Measurements from ENCODE around the gene ZNF90. TPM values are rescaled to one million over a fixed set of nuclear protein-coding genes. Genes with fewer than 3 reads are reported as not detected.
A peak's percentile ranks its signal among the peaks of the same experiment; 100 is the strongest.
"Not testable (repeated sequence)": the region's sequence is repeated elsewhere in the genome, so short reads cannot be mapped to it uniquely, and the experiment has no call there.

The ZNF90 gene
- total RNA-seq, 2 experiments from 2014 or later: 21.6 to 22.9 TPM

DNA sequence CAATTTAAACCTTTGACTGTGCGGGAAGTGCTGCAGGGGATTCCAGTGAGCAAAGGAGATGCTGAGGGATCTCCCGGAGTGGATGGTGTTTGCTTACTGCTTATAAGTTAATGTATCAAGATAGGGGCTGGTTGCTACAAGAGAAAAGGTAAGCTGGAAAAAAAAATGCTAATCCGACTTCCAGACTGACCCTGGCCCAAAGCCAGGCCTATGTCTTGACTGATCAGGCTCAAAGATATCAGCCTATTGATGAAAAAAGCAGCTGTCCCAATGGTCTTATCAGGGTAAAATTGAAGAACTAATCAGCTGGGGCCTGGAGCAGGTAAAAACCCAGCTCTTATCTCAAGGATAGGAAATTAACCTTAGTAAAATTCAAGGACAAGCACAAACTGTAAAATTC lies 10.9 kb upstream of the ZNF90 start:
- ATAC-seq: no peak
- intact Hi-C loops (cut with DNase I, micrococcal nuclease): no loop called here
- ChIA-PET CTCF (no interaction called here), POLR2A (no interaction called here)
- Mint-ChIP-seq H3K4me1 (no peaks in the 10 kb centered on the region), H3K27ac (no peak overlapping the region), H3K27me3 (peaks cover 20% of the 10 kb centered on the region), H3K9me3 (ENCODE audit: low read depth) (peaks cover 6% of the 10 kb centered on the region), H3K36me3 (ENCODE audit: low read depth) (peaks cover 2% of the 10 kb centered on the region), H3K4me3 (no peak overlapping the region)
- no peak for DNase-seq

DNA sequence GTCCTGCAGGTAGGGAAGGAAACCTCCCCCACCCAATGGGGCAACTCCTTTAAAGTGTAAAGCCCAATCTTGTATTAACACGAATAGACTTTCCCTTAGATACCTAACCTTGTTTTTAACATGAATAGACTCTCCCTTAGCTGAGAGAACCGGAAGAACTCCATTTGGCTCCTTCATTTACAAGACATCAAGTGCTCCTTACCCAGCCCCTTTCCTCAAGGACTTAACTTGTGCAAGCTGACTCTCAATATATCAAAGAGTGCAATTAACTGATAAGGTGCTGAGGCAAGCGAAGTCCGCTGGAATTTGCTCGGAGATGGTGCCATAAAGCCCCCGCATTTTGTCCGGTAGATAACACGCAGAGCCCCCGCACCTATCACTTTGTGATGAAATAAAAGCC lies 9.9 kb upstream of the ZNF90 start:
- H3K4me3 Mint-ChIP-seq: no peak overlapping the region
- no peak overlapping the region for H3K27ac Mint-ChIP-seq
- H3K4me1 Mint-ChIP-seq: no peaks in the 10 kb centered on the region
- peaks cover 20% of the 10 kb centered on the region for H3K27me3 Mint-ChIP-seq
- DNase-seq (no peak), ATAC-seq (no peak)
- peaks cover 2% of the 10 kb centered on the region for H3K36me3 Mint-ChIP-seq (ENCODE audit: low read depth)
- ChIA-PET CTCF (no interaction called here), POLR2A (interaction anchor here (0.6 kb wide), 1 partner anchor 794 kb away, joined by 3 read pairs; no protein-coding TSS in a partner anchor)
- peaks cover 6% of the 10 kb centered on the region for H3K9me3 Mint-ChIP-seq (ENCODE audit: low read depth)
- intact Hi-C loops (cut with DNase I, micrococcal nuclease): no loop called here

DNA sequence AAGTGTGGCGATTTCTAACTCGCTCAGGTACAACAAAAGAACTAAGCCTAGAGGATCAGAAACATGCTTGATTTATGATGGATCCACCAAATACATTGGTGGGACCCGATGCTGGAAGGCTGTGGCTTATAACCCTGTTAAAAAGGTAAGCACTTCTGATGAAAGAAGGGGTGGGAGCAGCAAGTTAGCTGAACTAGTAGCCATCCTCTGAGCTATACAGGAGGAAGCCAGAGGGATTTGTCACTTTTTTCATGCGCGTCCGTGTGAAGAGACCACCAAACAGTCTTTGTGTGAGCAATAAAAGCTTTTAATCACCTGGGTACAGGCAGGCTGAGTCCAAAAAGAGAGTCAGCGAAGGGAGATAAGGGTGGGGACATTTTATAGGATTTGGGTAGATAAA lies 9.2 kb upstream of the ZNF90 start:
- CTCF ChIA-PET; H3K4me1 Mint-ChIP-seq; H3K9me3 Mint-ChIP-seq (ENCODE audit: low read depth); H3K27ac Mint-ChIP-seq; H3K36me3 Mint-ChIP-seq (ENCODE audit: low read depth); ATAC-seq; H3K4me3 Mint-ChIP-seq; DNase-seq; intact Hi-C loops (cut with DNase I, micrococcal nuclease): not testable (repeated sequence)
- peaks cover 20% of the 10 kb centered on the region for H3K27me3 Mint-ChIP-seq
- POLR2A ChIA-PET: interaction anchor here (0.6 kb wide), 1 partner anchor 795 kb away, joined by 3 read pairs; no protein-coding TSS in a partner anchor

DNA sequence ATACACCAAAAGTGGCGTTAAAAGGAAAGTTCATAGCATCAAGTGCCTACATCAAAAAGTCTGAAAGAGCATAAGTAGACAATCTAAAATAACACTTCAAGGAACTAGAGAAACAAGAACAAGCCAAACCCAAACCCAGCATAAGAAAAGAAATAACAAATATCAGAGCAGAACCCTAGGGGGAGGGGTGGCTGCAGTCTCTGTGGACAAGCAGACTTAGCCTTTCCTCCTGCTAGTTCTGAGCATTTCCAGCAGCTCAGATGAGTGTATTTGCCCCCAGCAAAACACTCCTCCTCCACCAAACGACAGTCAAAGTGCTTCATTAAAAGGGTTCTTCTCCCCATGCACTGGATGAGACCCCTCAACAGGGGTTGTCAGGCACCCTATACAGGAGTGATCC lies 7.1 kb upstream of the ZNF90 start:
- H3K36me3 Mint-ChIP-seq (ENCODE audit: low read depth): peaks cover 2% of the 10 kb centered on the region
- no peak overlapping the region for H3K4me3 Mint-ChIP-seq
- no peak overlapping the region for H3K27ac Mint-ChIP-seq
- no peak for ATAC-seq
- ChIA-PET POLR2A (interaction anchor here (0.6 kb wide), 1 partner anchor 354 kb away, joined by 3 read pairs; no protein-coding TSS in a partner anchor), CTCF (no interaction called here)
- peaks cover 6% of the 10 kb centered on the region for H3K9me3 Mint-ChIP-seq (ENCODE audit: low read depth)
- peaks cover 20% of the 10 kb centered on the region for H3K27me3 Mint-ChIP-seq
- no peaks in the 10 kb centered on the region for H3K4me1 Mint-ChIP-seq
- no peak for DNase-seq
- intact Hi-C loops (cut with DNase I, micrococcal nuclease): no loop called here

DNA sequence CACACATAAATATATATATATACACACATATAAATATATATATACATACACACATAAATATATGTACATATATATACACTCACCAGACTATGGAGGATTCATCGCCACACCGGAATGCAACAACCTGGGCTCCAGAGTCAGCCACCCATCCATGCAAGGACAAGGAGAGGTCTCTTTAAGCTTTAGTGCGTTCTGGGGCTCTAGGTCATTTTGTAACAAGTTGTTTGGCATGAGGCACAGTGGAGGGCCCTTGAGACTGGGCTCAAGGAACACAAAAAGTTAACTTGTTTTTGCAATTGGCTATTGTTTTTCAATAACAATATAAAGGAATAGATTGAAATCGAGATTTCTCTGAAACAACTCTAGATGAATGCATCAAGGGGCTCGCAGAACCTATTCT lies 4.9 kb upstream of the ZNF90 start:
- CTCF ChIA-PET: no interaction called here

DNA sequence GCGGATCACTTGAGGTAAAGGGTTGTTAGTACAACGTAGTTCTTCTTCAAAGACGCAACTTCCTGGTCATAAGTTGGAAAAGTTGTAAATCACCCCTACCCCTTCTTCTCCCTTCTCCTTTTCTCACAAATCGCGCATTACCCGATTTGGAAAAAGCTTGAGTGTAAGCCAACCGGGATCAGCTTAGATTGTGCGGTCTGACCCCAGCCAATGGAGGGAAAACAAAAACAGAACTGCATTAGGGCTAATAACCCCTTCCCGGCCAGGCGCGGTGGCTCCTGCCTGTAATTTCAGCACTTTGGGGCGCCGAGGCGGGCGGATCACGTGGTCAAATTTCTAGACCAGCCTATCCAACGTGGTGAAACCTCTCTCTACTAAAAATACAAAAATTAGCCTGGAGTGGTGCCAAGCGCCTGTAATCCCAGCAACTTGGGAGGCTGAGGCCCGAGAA lies 806 bp downstream of the ZNF90 start:
- POLR2A ChIA-PET: interaction anchor here (1.4 kb wide), 2 partner anchors 27 to 40 kb away, joined by 4 to 11 read pairs; partner anchors contain the start of gene ZNF682
- H3K27me3 Mint-ChIP-seq: no peaks in the 10 kb centered on the region
- H3K27ac Mint-ChIP-seq: peak overlapping the region; percentile 73
- intact Hi-C loops (cut with DNase I, micrococcal nuclease): loop anchor here (2.0 to 5.0 kb wide), 3 partner anchors 41 to 1759 kb away; partner anchors contain the start of genes ZNF43 (in 1 of the 2), ZNF486 (in 1 of the 2) and ZNF682 (in 1 of the 2)
- peaks cover 39% of the 10 kb centered on the region for H3K36me3 Mint-ChIP-seq (ENCODE audit: low read depth)
- H3K4me3 Mint-ChIP-seq: peak overlapping the region; percentile 97
- ATAC-seq: no peak
- peak; percentile 65 for DNase-seq
- H3K9me3 Mint-ChIP-seq (ENCODE audit: low read depth): no peaks in the 10 kb centered on the region
- CTCF ChIA-PET: interaction anchor here (1.0 to 1.8 kb wide), 3 partner anchors 8 to 80 kb away, joined by 4 to 9 read pairs (median 6); no protein-coding TSS in a partner anchor
- H3K4me1 Mint-ChIP-seq: peaks cover 11% of the 10 kb centered on the region

More for the DNA sequence above, 4.9 kb upstream of the ZNF90 start:
- DNase-seq (no peak), ATAC-seq (no peak)
- H3K36me3 Mint-ChIP-seq (ENCODE audit: low read depth): peaks cover 2% of the 10 kb centered on the region
- POLR2A ChIA-PET: no interaction called here
- peaks cover 3% of the 10 kb centered on the region for H3K9me3 Mint-ChIP-seq (ENCODE audit: low read depth)
- peaks cover 11% of the 10 kb centered on the region for H3K27me3 Mint-ChIP-seq
- no peak overlapping the region for H3K27ac Mint-ChIP-seq
- intact Hi-C loops (cut with DNase I, micrococcal nuclease): no loop called here
- H3K4me3 Mint-ChIP-seq: no peak overlapping the region
- H3K4me1 Mint-ChIP-seq: peaks cover 2% of the 10 kb centered on the region

DNA sequence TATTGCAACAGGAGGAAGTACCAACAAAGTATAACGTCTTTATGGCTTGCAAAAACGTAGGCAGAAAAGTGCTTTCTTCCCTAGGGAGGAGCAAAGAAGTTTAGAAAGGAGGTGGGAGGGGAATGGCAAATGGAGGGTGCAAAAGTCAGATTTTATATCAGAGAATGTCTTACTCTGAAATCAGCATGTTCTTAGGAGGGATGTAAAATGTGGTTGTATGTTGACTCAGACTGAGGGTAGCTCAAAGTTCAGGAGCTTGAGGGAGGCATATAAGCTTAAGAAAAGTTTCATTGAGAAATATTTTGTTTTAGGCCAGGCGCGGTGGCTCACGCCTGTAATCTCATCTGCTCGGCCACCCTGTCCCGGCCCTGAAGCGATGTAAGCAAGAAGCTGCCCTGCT lies 1.7 kb downstream of the ZNF90 start:
- DNase-seq (no peak), ATAC-seq (no peak)
- Mint-ChIP-seq H3K36me3 (ENCODE audit: low read depth) (peaks cover 42% of the 10 kb centered on the region), H3K9me3 (ENCODE audit: low read depth) (no peaks in the 10 kb centered on the region), H3K4me3 (peak overlapping the region; percentile 54), H3K27ac (peak overlapping the region; percentile 9), H3K27me3 (no peaks in the 10 kb centered on the region), H3K4me1 (peaks cover 11% of the 10 kb centered on the region)
- POLR2A ChIA-PET: interaction anchor here (0.6 to 0.8 kb wide), 2 partner anchors 87 to 227 kb away, joined by 3 to 4 read pairs; partner anchors contain the start of gene ZNF486
- CTCF ChIA-PET: interaction anchor here (0.5 kb wide), 1 partner anchor 584 kb away, joined by 4 read pairs; no protein-coding TSS in a partner anchor
- intact Hi-C loops (cut with DNase I, micrococcal nuclease): loop anchor here (2.0 to 5.0 kb wide), 3 partner anchors 42 to 1758 kb away; partner anchors contain the start of genes ZNF43 (in 1 of the 2), ZNF486 (in 1 of the 2) and ZNF682 (in 1 of the 2)

DNA sequence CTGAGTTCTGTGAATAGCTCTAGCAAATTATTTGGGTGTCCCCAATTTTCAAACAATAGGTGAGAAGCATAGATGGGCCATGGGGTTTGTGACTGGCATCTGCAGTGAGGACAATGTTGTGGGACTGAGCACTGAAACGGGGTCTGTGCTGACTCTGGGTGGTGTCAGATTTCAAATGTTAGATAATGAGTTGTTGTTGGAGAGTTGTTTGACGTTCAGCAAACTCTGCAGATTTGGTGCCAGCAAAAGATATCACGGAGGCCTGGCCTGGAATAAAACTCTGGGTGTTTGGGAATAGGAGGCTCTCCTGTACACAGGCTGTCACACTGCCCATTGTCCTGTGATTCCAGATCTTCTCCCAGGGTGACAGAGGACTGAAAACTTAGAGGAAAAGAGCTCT lies 2.9 kb downstream of the ZNF90 start:
- ATAC-seq: no peak
- ChIA-PET CTCF (no interaction called here), POLR2A (no interaction called here)
- Mint-ChIP-seq H3K4me3 (no peak overlapping the region), H3K27me3 (no peaks in the 10 kb centered on the region), H3K4me1 (peaks cover 11% of the 10 kb centered on the region), H3K27ac (no peak overlapping the region), H3K36me3 (ENCODE audit: low read depth) (peaks cover 42% of the 10 kb centered on the region), H3K9me3 (ENCODE audit: low read depth) (no peaks in the 10 kb centered on the region)
- intact Hi-C loops (cut with DNase I, micrococcal nuclease): no loop called here
- no peak for DNase-seq

DNA sequence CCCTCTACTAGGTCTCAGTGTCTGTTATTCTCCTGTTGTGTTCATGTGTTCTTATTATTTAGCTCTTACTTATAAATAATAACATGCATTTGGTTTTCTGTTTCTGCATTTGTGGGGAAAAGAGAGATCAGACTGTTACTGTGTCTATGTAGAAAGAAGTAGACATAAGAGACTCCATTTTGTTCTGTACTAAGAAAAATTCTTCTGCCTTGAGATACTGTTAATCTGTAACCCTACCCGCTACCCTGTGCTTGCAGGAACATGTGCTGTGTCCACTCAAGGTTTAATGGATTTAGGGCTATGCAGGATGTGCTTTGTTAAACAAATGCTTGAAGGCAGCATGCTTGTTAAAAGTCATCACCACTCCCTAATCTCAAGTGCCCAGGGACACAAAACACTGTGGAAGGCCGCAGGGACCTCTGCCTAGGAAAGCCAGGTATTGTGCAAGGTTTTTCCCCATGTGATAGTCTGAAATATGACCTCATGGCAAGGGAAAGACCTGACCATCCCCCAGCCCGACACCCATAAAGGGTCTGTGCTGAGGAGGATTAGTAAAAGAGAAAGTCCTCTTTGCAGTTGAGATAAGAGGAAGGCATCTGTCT lies 4.5 kb downstream of the ZNF90 start:
- ATAC-seq; POLR2A ChIA-PET; H3K9me3 Mint-ChIP-seq (ENCODE audit: low read depth); H3K4me3 Mint-ChIP-seq; H3K27ac Mint-ChIP-seq; CTCF ChIA-PET; H3K27me3 Mint-ChIP-seq; DNase-seq; intact Hi-C loops (cut with DNase I, micrococcal nuclease): not testable (repeated sequence)
- H3K4me1 Mint-ChIP-seq: peaks cover 11% of the 10 kb centered on the region
- H3K36me3 Mint-ChIP-seq (ENCODE audit: low read depth): peaks cover 49% of the 10 kb centered on the region

DNA sequence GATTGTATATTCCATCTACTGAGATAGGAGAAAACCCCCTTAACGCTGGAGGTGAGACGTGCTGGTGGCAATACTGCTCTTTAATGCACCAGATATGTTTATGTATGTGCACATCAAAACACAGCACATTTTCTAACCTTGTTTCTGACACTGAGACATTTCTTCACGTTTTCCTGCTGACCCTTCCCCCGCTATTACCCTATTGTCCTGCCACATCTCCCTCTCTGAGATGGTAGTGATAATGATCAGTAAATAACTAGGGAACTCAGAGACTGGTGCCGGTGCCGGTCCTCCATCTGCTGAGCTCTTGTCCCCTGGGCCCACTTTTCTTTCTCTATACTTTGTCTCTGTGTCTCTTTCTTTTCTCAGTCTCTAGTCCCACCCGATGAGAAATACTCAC lies 5.1 kb downstream of the ZNF90 start:
- DNase-seq; H3K9me3 Mint-ChIP-seq (ENCODE audit: low read depth); H3K27ac Mint-ChIP-seq; H3K4me1 Mint-ChIP-seq; H3K4me3 Mint-ChIP-seq; ATAC-seq; POLR2A ChIA-PET; H3K27me3 Mint-ChIP-seq; intact Hi-C loops (cut with DNase I, micrococcal nuclease); CTCF ChIA-PET: not testable (repeated sequence)
- peaks cover 54% of the 10 kb centered on the region for H3K36me3 Mint-ChIP-seq (ENCODE audit: low read depth)

DNA sequence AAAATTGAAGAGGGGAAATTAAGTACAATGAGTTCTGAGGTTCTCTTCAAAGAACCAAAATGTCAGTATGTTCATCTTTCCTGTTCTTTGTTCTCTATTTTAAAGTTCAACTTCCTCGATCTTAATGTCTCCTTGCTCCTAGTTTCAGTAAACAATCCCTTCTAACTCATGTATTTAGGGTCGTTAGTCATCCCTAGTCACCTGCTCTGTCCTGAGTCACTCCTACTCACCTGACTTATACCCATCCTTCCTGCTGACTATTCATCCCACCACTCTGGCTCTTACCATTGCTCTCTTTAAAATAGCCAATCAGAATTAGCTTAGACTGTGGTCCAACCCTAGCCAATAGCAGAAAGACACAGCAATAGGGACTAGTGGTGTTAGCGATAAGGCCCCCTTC lies 24.3 kb downstream of the ZNF90 start:
- intact Hi-C loops (cut with DNase I, micrococcal nuclease): no loop called here
- no peak overlapping the region for H3K4me3 Mint-ChIP-seq
- H3K4me1 Mint-ChIP-seq: peaks cover 5% of the 10 kb centered on the region
- H3K27me3 Mint-ChIP-seq: no peaks in the 10 kb centered on the region
- ATAC-seq (peak; percentile 44), DNase-seq (no peak)
- no peak overlapping the region for H3K27ac Mint-ChIP-seq
- peaks cover 89% of the 10 kb centered on the region for H3K36me3 Mint-ChIP-seq (ENCODE audit: low read depth)
- peaks cover 51% of the 10 kb centered on the region for H3K9me3 Mint-ChIP-seq (ENCODE audit: low read depth)
- ChIA-PET POLR2A (no interaction called here), CTCF (no interaction called here)

DNA sequence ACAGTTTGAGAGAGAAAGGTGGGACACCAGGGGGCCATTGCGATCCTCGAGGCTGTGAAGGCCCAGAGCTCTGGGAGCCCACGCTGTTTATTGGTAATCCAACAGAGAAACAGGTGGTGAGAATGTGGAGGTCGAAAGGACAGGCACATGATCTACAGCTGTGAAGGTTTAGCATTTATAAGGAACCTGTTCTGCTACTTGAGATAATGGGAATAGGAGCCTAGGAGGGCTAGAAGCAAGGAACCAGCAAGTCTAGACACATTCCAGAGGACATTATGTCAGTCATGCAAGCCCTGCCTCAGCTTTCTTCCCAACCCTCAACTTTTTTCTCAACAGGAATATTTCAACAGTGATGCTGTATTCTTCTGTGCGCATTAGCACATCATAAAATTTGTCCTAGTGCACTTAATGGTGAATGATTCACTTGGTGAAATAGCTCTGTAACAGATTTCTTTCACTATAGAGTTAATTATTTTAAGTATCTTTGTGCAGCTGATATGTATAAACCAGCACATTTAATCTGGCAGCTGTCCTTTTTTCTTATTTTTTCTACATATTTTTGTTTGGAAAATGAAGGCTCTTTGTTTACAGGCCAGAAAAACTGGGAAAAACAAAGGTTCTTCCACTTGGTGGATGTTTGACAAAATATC lies 25.4 kb downstream of the ZNF90 start:
- Mint-ChIP-seq H3K4me3 (no peak overlapping the region), H3K36me3 (ENCODE audit: low read depth) (peaks cover 86% of the 10 kb centered on the region), H3K27ac (no peak overlapping the region), H3K27me3 (no peaks in the 10 kb centered on the region), H3K4me1 (peaks cover 5% of the 10 kb centered on the region), H3K9me3 (ENCODE audit: low read depth) (peaks cover 42% of the 10 kb centered on the region)
- intact Hi-C loops (cut with DNase I, micrococcal nuclease): no loop called here
- ChIA-PET CTCF (interaction anchor here (1.0 kb wide), 1 partner anchor 411 kb away, joined by 7 read pairs; no protein-coding TSS in a partner anchor), POLR2A (no interaction called here)
- DNase-seq (no peak), ATAC-seq (no peak)

Data from activated CD4-positive, alpha-beta T cell treated with anti-CD3 and anti-CD28 coated beads for 36 hours (primary cell).